Immature natural killer cell (primary cell): ENCODE data around the gene EIF4G3. TPM values are rescaled to one million over a fixed set of nuclear protein-coding genes. Genes with fewer than 3 reads are reported as not detected.

Source experiments
- DNase-seq, 3 donors: peaks; one replicate each; pipeline ENCODE4 v3.0.0; 2022; ENCODE audit warnings: mixed read lengths in 1 of 3
- H3K27ac Mint-ChIP-seq, 6 donors: one replicate each; pipeline ENCODE4 v1.8.0; 2020; ENCODE audit warnings: mixed read lengths in 6 of 6, mild to moderate bottlenecking in 5 of 6, inconsistent platforms in 4 of 6, moderate library complexity in 3 of 6
- H3K27me3 Mint-ChIP-seq, 3 donors: one replicate each; pipeline ENCODE4 v1.8.0; 2020 to 2021; ENCODE audit warnings: low read depth in 3 of 3, mild to moderate bottlenecking in 3 of 3, mixed read lengths in 3 of 3, moderate library complexity in 3 of 3, inconsistent platforms in 1 of 3
- H3K36me3 Mint-ChIP-seq, 3 donors: one replicate each; pipeline ENCODE4 v1.8.0; 2020; ENCODE audit warnings: mixed read lengths in 3 of 3, inconsistent platforms in 2 of 3, mild to moderate bottlenecking in 2 of 3
- H3K4me1 Mint-ChIP-seq, 2 donors: one replicate each; pipeline ENCODE4 v1.8.0; 2020; ENCODE audit warnings: inconsistent platforms in 2 of 2, mild to moderate bottlenecking in 2 of 2, mixed read lengths in 2 of 2, moderate library complexity in 1 of 2
- H3K4me3 Mint-ChIP-seq, 5 donors: one replicate each; pipeline ENCODE4 v1.8.0; 2020; ENCODE audit warnings: mild to moderate bottlenecking in 5 of 5, mixed read lengths in 5 of 5, inconsistent platforms in 3 of 5, moderate library complexity in 3 of 5
- H3K9me3 Mint-ChIP-seq, 6 donors: one replicate each; pipeline ENCODE4 v1.8.0; 2020; ENCODE audit warnings: mild to moderate bottlenecking in 6 of 6, mixed read lengths in 6 of 6, inconsistent platforms in 4 of 6, moderate library complexity in 3 of 6
- polyA plus RNA-seq, 3 donors: library from polyadenylated mRNA; unstranded; fragments of 300-500 nt; fragmentation: Illumina TruSeq; gene quantifications; one replicate each; pipeline ENCODE4 v1.2.3, GENCODE V29; 2021

EIF4G3 gene
- polyA plus RNA-seq, 3 donors from 2014 or later: 7.4 to 21.6 (median 17.9) TPM

DNA sequence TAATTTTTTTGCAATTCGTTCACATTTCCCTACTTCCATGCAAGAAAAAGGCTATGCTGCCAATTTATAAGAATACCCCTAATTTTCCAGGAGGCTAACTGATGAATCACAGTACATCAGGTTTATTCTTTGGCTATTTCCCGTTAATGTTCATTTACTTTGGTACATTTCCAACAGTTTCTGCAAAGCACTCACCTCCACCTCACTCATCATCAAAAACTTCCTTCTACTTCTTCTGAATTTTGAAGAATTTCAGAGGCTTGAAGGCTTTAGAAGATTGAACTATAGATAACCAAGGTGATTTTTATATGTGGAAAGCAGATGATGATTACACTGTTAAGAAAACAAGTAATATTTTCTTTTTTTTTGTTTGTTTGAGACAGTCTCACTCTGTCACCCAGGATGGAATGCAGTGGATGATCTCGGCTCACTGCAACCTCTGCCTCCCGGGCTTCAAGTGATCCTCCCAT lies 329.1 kb downstream of the EIF4G3 start:
- no peak overlapping the region for H3K4me3 Mint-ChIP-seq
- no peak for DNase-seq
- no peaks in the 10 kb centered on the region for H3K4me1 Mint-ChIP-seq
- H3K9me3 Mint-ChIP-seq: no peaks in the 10 kb centered on the region
- peaks cover 0 to 5% (median 2%) of the 10 kb centered on the region in 3 donors for H3K27me3 Mint-ChIP-seq
- no peak overlapping the region for H3K27ac Mint-ChIP-seq
- H3K36me3 Mint-ChIP-seq: peaks cover 27 to 44% (median 34%) of the 10 kb centered on the region in 3 donors

DNA sequence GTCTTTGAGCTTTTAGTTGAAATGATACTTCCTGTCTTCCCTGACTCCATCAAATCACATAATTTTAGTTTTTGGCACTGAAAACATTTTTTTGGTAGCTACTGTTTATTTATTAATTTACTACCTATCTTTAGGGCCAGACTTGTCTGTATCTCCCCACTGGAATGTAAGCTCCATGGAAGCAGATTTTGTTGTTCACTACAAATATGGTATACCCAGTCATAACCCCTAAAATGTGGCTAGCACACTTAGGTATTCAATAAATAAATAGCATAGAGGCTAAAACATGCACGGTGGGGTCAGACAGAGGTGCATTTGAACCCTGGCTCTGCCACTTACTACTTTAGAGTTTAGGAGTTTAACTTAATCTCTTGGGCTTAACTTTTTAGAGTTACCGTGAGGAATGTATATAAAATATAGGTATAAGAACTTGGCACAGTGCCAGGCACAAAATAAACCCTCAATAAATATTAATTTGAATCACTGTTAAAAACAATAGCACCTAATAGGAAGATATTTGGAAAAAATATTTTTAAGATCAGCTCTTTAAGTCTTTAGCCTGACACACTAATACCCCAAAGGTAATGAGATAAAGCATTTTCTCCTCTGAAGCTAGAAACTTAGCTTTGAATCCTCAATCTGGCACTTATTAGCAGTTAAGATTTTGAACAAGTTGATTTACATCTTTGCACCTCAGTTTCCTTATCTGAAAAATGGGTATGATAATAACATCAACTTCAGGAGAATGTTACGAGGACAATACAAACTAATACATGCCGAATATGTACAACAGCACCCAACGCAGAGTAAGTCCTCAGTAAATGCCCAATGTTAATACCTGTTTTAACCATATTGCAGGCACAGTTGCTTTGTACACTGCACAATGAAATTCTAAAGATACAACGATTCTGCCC lies 330.0 kb downstream of the EIF4G3 start:
- Mint-ChIP-seq H3K27ac (no peak overlapping the region), H3K4me3 (no peak overlapping the region), H3K27me3 (peaks cover 0 to 5% (median 2%) of the 10 kb centered on the region in 3 donors), H3K36me3 (peaks cover 27 to 46% (median 34%) of the 10 kb centered on the region in 3 donors), H3K9me3 (no peaks in the 10 kb centered on the region), H3K4me1 (no peaks in the 10 kb centered on the region)
- no peak for DNase-seq

DNA sequence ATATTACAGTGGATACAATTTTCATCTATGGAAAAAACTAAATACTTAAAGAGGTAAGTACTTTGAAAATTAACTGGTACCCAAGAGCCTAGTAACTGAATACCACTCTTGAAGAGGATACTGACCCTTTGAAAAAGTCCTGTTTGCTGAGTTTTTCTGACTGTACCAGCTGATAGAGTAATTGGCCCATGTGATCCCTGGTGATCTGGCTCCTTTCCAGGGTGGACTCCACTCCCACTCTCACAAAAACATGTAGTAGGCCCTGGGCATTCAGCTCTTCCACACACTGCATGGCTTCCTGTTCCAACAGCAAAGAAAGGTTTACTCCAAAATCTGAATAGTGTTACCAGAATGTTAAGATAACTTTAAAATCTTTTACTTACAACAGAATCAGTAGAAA lies 336.0 kb downstream of the EIF4G3 start:
- H3K4me3 Mint-ChIP-seq: no peak overlapping the region
- no peaks in the 10 kb centered on the region for H3K4me1 Mint-ChIP-seq
- H3K27ac Mint-ChIP-seq: peak overlapping the region in 1 of 6 donors; percentile 25
- no peak for DNase-seq
- H3K36me3 Mint-ChIP-seq: peaks cover 5 to 25% (median 11%) of the 10 kb centered on the region in 3 donors
- H3K27me3 Mint-ChIP-seq: peaks cover 0 to 5% (median 2%) of the 10 kb centered on the region in 3 donors
- H3K9me3 Mint-ChIP-seq: no peaks in the 10 kb centered on the region

DNA sequence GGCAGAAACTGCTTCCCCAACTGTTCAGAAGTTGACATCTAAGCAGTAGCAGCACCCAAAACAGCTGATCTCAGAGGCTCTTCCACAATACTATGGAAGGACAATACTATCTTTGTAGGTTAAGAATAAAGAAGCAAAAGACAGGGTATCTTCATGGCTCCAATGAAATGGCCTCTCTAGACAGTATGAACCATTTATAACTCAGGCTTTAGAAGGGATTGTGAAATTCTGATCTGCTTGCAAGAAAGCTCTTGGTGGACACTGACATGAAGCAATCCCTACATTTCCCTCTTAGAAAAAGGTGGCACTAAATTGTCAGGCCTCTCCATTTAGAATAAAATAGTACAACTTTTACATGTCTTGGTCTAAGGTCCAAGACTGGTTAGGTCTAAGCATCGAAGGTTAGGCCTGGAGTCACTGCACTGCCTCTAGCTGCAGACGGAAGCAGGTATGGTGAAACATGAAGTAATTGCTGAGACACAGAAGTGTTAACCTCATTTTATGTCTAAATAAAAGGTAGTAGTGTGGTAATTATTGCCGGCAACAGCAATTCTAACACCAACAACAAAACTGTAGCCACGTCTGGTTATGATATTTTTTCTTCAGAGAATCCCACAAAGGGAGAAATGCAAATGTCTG lies 339.0 kb downstream of the EIF4G3 start:
- H3K36me3 Mint-ChIP-seq: peaks cover 3 to 18% (median 13%) of the 10 kb centered on the region in 3 donors
- no peak overlapping the region for H3K27ac Mint-ChIP-seq
- no peak for DNase-seq
- no peaks in the 10 kb centered on the region for H3K9me3 Mint-ChIP-seq
- no peaks in the 10 kb centered on the region for H3K27me3 Mint-ChIP-seq
- H3K4me1 Mint-ChIP-seq: no peaks in the 10 kb centered on the region
- H3K4me3 Mint-ChIP-seq: no peak overlapping the region

DNA sequence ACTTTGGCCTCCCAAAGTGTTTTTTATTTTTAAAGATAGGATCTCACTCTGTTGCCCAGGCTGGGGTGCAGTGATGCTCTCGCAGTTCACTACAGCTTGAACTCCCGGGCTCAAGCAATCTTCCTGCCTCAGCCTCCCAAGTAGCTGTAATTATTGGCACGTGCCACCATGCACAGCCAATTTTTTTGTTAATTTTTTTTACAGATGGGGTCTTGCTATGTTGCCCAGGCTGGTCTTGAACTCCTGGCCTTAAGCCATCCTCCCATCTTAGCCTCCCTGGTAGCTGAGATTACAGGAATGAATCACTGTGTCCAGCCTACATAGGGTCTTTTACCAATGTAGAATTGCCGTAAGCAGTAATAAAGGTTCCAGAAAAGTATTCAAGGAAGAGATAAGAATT lies 340.5 kb downstream of the EIF4G3 start:
- DNase-seq: no peak
- Mint-ChIP-seq H3K4me3 (no peak overlapping the region), H3K27me3 (no peaks in the 10 kb centered on the region), H3K36me3 (peaks cover 3 to 14% (median 13%) of the 10 kb centered on the region in 3 donors), H3K9me3 (no peaks in the 10 kb centered on the region), H3K4me1 (no peaks in the 10 kb centered on the region), H3K27ac (peak overlapping the region in 1 of 6 donors; percentile 29)

DNA sequence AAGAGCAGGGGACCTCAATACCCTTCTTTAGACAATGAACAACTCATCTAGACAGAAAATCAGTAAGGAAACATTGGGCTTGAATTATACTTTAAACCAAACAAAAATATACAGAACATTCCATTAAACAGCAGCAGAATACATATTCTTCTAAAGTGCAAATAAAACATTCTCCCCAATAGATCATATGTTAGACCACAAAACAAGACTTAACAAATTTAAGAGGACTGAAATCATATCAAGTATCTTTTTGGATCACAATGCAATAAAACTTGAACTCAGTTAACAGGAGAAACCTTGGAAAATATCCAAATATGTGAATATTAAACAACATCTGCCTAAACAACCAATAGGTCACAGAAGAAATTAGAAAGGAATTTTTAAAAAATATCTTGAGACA lies 341.9 kb downstream of the EIF4G3 start:
- Mint-ChIP-seq H3K9me3 (no peaks in the 10 kb centered on the region), H3K4me1 (no peaks in the 10 kb centered on the region), H3K36me3 (peaks cover 3 to 14% (median 13%) of the 10 kb centered on the region in 3 donors), H3K27ac (no peak overlapping the region), H3K4me3 (no peak overlapping the region), H3K27me3 (no peaks in the 10 kb centered on the region)
- DNase-seq: no peak

DNA sequence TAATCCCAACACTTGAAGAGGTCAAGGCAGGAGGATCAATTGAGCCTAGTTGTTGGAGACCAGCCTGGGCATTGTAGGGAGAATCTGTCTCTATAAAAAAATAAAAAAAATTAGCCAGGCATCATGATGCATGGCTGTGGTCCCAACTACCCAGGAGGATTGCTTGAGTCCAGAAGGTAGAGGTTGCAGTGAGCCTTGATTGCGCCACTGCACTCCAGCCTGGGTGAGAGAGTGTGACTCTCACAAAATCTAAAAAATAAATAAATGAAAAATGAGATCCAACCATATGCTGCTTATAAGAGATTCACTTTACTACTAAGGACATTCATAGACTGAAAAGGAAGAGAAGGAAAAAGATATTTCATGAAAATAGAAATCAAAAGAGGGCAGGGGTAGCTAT lies 342.5 kb downstream of the EIF4G3 start:
- no peak for DNase-seq
- no peak overlapping the region for H3K4me3 Mint-ChIP-seq
- no peaks in the 10 kb centered on the region for H3K4me1 Mint-ChIP-seq
- no peak overlapping the region for H3K27ac Mint-ChIP-seq
- no peaks in the 10 kb centered on the region for H3K27me3 Mint-ChIP-seq
- H3K9me3 Mint-ChIP-seq: no peaks in the 10 kb centered on the region
- H3K36me3 Mint-ChIP-seq: peaks cover 3 to 14% (median 13%) of the 10 kb centered on the region in 3 donors

DNA sequence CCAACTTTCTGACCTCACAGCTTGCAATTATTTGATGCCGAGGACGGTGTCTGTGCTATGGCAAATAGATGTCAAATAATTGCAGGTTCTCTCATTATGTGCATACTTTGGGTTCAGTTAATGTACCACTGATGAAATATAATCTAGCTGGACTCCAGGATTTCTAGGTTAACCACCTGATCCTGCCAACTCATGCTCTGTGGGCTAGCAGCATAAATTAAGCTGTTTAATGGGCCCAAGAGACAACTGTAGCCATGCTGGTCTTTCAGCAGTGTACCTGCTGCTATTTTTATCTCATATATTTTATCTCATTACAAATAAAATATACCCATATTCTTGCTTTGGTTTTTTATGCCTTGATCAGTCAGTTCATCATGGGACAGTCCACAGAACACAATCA lies 346.3 kb downstream of the EIF4G3 start:
- Mint-ChIP-seq H3K36me3 (peaks cover 13 to 24% (median 17%) of the 10 kb centered on the region in 3 donors), H3K27ac (no peak overlapping the region)

DNA sequence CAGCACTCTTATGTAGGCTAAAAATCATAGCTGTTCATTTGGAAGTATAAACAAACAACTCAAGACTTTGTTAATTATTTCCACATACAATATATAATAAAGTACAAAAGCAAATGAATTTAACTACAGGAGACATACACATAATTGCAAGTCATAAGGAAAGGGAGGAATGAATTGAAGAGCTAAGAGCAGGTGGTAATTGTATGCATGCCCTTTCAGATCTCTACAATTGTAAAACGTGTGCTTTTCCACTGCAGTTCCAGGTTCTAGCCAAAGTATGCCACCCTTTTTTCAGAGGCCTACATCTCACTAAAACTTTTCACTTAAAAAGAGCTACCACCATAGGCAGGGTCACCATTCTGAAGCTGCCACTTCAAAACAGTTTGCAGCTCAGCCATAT lies 346.8 kb downstream of the EIF4G3 start:
- H3K4me3 Mint-ChIP-seq: no peak overlapping the region
- H3K4me1 Mint-ChIP-seq: no peaks in the 10 kb centered on the region
- H3K27ac Mint-ChIP-seq: no peak overlapping the region
- peaks cover 13 to 26% (median 17%) of the 10 kb centered on the region in 3 donors for H3K36me3 Mint-ChIP-seq
- H3K27me3 Mint-ChIP-seq: no peaks in the 10 kb centered on the region
- DNase-seq: no peak
- H3K9me3 Mint-ChIP-seq: no peaks in the 10 kb centered on the region

More for the DNA sequence above, 346.3 kb downstream of the EIF4G3 start:
- Mint-ChIP-seq H3K4me1 (no peaks in the 10 kb centered on the region), H3K4me3 (no peak overlapping the region), H3K27me3 (no peaks in the 10 kb centered on the region), H3K9me3 (no peaks in the 10 kb centered on the region)
- DNase-seq: no peak

DNA sequence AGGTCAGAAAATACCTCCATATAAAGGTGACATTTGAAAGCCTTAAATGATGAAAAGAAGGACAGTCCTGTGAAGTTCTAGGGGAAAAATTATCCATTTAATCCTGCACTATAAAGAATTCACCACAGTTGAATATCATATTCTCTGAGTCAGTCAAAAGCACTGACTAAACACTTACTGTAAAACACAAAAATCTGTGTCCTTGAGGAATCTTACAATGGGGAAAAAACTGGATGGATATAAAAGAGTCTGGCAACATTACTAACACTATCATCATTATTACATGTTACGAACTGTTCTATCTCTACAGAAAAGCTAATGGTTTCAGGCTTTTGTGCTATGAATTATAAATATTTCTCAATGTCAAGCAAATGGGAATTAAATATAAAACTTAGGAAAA lies 347.2 kb downstream of the EIF4G3 start:
- no peak for DNase-seq
- Mint-ChIP-seq H3K27me3 (no peaks in the 10 kb centered on the region), H3K27ac (no peak overlapping the region), H3K9me3 (no peaks in the 10 kb centered on the region), H3K36me3 (peaks cover 10 to 27% (median 19%) of the 10 kb centered on the region in 3 donors), H3K4me1 (no peaks in the 10 kb centered on the region), H3K4me3 (no peak overlapping the region)

DNA sequence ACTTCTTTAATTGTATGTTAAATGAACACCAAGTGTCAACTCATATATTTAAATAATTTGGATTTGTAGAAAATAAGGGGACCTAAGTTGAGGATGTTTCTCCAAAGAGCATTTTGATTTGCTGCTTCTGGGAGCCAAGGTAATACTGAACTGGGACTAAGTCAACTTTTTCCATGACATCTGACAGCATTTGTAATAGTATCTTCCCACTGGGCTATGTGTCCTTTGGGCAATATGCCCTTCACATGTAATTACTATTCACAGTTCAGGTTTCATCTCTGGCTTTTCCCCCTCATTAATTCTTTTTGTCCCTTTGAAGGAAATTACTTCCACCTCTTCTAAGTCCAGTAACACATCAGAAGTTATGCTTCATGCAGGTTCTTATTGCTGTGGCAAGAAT lies 352.9 kb downstream of the EIF4G3 start:
- no peak for DNase-seq
- no peaks in the 10 kb centered on the region for H3K9me3 Mint-ChIP-seq
- no peak overlapping the region for H3K4me3 Mint-ChIP-seq
- peak overlapping the region in 1 of 6 donors; percentile 28 for H3K27ac Mint-ChIP-seq
- no peaks in the 10 kb centered on the region for H3K4me1 Mint-ChIP-seq
- H3K36me3 Mint-ChIP-seq: peaks cover 7 to 37% (median 26%) of the 10 kb centered on the region in 3 donors
- peaks cover 0 to 2% (median 2%) of the 10 kb centered on the region in 3 donors for H3K27me3 Mint-ChIP-seq

DNA sequence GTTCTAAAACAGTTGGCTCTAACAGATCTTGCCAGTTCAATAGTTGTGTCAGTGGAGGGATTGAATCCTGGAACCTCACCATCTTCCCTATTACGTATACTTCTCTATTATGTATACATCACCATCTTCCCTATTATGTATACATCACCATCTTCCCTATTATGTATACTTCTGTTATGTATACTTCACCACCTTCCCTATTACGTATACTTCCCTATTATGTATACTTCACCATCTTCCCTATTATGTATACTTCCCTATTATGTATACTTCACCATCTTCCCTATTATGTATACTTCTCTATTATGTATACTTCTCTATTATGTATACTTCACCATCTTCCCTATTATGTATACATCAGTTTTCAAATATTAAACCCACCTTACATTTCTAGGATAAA lies 355.2 kb downstream of the EIF4G3 start:
- Mint-ChIP-seq H3K27ac (no peak overlapping the region), H3K4me1 (no peaks in the 10 kb centered on the region), H3K36me3 (peaks cover 7 to 23% (median 18%) of the 10 kb centered on the region in 3 donors), H3K9me3 (no peaks in the 10 kb centered on the region), H3K4me3 (no peak overlapping the region), H3K27me3 (peaks cover 0 to 2% (median 2%) of the 10 kb centered on the region in 3 donors)
- no peak for DNase-seq

DNA sequence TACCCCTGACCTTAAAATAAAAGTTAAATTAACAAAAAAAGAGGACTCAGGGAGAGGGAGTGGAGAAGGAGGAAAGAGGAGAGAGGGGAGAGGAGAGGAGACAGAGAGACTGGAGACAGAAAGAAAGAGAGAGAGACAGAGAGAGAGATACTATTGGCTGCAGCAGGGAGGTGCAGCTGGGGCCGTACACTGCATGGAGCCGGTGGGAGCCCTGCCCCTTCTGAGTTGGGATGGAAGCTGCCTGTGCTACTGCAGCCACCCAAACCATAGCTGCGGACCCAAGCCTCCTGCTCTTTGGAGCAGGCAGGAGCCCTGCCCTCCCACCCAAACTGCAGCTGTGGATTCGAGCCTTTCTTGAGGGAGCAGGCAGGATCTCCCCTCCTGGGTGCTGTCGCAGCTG lies 356.9 kb downstream of the EIF4G3 start:
- Mint-ChIP-seq H3K4me3 (no peak overlapping the region), H3K27ac (no peak overlapping the region), H3K9me3 (no peaks in the 10 kb centered on the region), H3K4me1 (no peaks in the 10 kb centered on the region), H3K36me3 (peaks cover 7 to 19% (median 15%) of the 10 kb centered on the region in 3 donors), H3K27me3 (peaks cover 0 to 2% (median 2%) of the 10 kb centered on the region in 3 donors)
- no peak for DNase-seq

DNA sequence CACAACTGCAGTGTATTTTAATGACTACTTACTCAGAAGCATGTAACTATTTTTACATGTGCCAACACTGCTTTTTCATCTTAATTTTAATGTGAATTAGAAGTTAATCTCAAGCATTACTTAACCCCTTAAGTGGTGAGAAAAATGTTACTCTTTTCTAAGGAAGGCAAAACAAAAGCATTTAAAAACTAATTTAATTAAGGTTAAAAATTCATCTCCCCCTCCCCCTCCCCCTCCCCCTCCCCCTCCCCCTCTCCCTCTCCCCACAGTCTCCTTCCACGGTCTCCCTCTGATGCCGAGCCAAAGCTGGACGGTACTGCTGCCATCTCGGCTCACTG lies 362.2 kb downstream of the EIF4G3 start:
- H3K4me3 Mint-ChIP-seq: no peak overlapping the region
- H3K27me3 Mint-ChIP-seq: peaks cover 0 to 4% (median 0%) of the 10 kb centered on the region in 3 donors
- no peaks in the 10 kb centered on the region for H3K9me3 Mint-ChIP-seq
- no peak overlapping the region for H3K27ac Mint-ChIP-seq
- H3K4me1 Mint-ChIP-seq: no peaks in the 10 kb centered on the region
- H3K36me3 Mint-ChIP-seq: peaks cover 7 to 11% (median 8%) of the 10 kb centered on the region in 3 donors
- DNase-seq: no peak
